Measurements from ENCODE around the gene ST3GAL4. TPM values are rescaled to one million over a fixed set of nuclear protein-coding genes. Genes with fewer than 3 reads are reported as not detected.

ST3GAL4 gene
- total RNA-seq, 1 donor from 2014 or later = 26.2 TPM

DNA sequence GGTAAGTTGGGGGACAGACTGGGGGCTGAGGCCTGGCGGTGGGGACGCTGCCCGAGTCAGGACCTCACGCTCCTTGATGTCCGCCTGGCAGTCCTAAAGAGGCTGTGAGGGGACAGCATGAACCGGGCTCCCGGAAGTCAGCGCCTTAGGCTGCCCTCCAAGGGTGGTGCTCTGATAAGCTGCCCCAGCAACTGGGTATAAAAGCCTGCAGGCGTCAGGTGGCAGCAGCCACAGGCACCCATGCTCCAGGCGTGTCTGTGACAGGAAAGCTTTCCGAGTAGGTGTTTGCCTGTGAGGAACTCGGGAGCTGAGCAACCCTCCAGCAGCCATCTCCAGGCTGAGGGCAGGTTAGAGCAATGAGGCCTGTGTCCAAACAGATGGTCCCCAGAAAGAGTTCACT, 53.0 kb downstream of the ST3GAL4 start:
- TF ChIP-seq, protein P1, sequence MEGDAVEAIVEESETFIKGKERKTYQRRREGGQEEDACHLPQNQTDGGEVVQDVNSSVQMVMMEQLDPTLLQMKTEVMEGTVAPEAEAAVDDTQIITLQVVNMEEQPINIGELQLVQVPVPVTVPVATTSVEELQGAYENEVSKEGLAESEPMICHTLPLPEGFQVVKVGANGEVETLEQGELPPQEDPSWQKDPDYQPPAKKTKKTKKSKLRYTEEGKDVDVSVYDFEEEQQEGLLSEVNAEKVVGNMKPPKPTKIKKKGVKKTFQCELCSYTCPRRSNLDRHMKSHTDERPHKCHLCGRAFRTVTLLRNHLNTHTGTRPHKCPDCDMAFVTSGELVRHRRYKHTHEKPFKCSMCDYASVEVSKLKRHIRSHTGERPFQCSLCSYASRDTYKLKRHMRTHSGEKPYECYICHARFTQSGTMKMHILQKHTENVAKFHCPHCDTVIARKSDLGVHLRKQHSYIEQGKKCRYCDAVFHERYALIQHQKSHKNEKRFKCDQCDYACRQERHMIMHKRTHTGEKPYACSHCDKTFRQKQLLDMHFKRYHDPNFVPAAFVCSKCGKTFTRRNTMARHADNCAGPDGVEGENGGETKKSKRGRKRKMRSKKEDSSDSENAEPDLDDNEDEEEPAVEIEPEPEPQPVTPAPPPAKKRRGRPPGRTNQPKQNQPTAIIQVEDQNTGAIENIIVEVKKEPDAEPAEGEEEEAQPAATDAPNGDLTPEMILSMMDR (IDR thresholded peaks at IDR 0.05) = no peak
- DNase-seq (no peak), ATAC-seq (no peak)
- Histone ChIP-seq H3K36me3 (peaks cover 38% of the 10 kb centered on the region), H3K9me3 (no peaks in the 10 kb centered on the region), H3K4me3 (no peak overlapping the region), H3K27me3 (ENCODE audit: low read depth) (no peaks in the 10 kb centered on the region), H3K4me1 (peaks cover 20% of the 10 kb centered on the region), H3K27ac (no peak overlapping the region)
- intact Hi-C loops (cut with DNase I) = no loop called here

DNA sequence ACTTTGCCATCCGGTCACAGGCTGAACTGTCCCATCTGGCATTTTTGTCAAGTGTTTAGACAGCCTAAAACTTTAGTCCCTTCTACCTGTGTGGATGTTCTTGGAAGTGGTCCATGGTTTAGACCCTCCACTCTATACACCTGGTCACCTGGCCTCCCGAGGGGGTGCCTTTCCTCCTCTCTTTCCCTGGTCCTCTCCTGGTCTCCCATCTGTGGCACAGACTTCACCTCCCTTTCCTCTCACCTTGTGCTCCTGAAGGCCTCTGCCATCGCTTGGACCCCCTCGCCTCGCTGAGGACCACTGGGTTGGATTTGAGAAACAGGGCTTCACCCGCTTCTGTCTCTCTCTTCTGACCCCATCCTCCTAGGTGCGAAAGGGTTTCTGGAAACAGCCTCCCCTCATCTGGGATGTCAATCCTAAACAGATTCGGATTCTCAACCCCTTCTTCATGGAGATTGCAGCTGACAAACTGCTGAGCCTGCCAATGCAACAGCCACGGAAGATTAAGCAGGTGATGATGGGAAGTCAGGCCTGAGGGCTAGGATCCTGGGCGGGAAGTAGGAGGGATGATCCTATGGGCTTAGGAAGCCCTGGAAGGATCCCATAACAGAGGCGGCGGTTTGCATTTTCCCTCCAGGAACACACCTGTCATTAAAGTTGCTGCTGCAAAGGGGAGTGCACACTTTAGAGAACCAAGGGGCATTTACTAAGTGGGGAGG, 53.6 kb downstream of the ST3GAL4 start:
- ATAC-seq (no peak), DNase-seq (no peak)
- intact Hi-C loops (cut with DNase I) = no loop called here
- Histone ChIP-seq H3K4me1 (peaks cover 23% of the 10 kb centered on the region), H3K27me3 (ENCODE audit: low read depth) (no peaks in the 10 kb centered on the region), H3K9me3 (no peaks in the 10 kb centered on the region), H3K36me3 (peaks cover 42% of the 10 kb centered on the region), H3K27ac (no peak overlapping the region), H3K4me3 (no peak overlapping the region)
- TF ChIP-seq, protein P1 (IDR thresholded peaks at IDR 0.05) = no peak

DNA sequence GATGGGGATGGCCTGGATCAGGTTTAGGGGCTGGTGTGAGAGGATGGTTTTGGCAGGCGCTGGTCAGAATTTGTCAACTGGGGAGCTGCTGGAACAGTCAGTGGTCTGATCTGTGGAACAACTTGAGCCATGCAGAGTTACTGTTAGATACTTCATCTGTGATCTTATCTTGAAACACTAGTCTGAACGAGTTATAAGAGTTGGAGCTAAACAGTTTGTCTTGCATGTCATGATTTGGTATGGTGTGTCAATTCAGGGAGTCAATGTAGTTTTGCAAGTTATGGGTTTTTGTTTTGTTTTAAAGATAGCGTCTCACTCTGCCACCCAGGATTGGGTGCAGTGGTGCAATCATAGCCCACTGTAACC, 54.1 kb downstream of the ST3GAL4 start:
- no peak for DNase-seq
- TF ChIP-seq, protein P1 (IDR thresholded peaks at IDR 0.05) = no peak
- Histone ChIP-seq H3K27me3 (ENCODE audit: low read depth) (no peaks in the 10 kb centered on the region), H3K4me1 (peaks cover 28% of the 10 kb centered on the region), H3K27ac (peak overlapping the region; percentile 34), H3K36me3 (peaks cover 42% of the 10 kb centered on the region), H3K4me3 (no peak overlapping the region), H3K9me3 (no peaks in the 10 kb centered on the region)
- intact Hi-C loops (cut with DNase I) = no loop called here
- no peak for ATAC-seq

DNA sequence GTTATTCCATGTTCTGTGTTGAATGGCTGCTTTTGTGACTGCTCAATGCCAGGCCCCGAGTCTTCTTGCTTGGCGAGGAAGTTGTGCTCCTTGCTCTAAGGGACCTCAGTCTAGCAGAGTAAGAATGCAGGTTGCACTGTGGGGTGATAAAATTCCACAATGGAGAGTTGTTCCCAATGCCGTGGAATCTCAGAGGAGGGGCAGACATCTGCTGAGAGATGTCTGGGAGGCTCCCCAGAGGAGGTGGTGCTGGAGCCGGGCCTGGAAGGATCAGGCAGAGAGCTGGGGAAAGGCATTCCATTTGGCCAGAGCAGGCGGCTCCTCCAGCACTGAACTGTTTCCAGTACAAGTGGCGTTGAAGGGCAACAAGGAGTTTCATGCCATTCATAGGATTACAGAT, 55.2 kb downstream of the ST3GAL4 start:
- TF ChIP-seq, protein P1 (IDR thresholded peaks at IDR 0.05) = no peak
- H3K4me1 ChIP-seq = peaks cover 36% of the 10 kb centered on the region
- DNase-seq (peak; percentile 60), ATAC-seq (peak; percentile 39 to 57)
- intact Hi-C loops (cut with DNase I) = no loop called here
- H3K27ac ChIP-seq = peak overlapping the region; percentile 34
- H3K9me3 ChIP-seq = no peaks in the 10 kb centered on the region
- no peaks in the 10 kb centered on the region for H3K27me3 ChIP-seq (ENCODE audit: low read depth)
- H3K4me3 ChIP-seq = no peak overlapping the region
- peaks cover 42% of the 10 kb centered on the region for H3K36me3 ChIP-seq

DNA sequence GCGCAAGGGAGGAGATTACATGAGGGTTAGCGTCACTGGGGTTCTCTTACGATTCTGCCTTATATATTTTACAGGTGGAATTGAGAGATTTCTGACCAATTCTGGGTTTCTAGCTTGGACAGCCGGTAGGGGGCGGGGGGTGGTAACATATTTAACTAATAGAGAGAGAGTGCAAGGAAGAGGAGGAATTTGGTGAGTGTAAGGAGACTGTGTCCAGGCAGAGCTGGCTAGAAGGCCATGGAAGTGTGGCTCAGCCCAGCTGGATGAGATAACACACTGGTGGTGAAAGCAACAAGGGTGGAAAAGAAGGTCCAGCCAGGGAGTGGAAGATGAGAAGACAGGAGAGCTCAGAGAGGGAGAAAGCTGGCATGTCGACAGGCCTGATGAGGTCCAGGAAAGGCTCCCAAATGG, 56.5 kb downstream of the ST3GAL4 start:
- Histone ChIP-seq H3K27me3 (ENCODE audit: low read depth) (no peaks in the 10 kb centered on the region), H3K36me3 (peaks cover 39% of the 10 kb centered on the region), H3K4me1 (peaks cover 43% of the 10 kb centered on the region), H3K4me3 (no peak overlapping the region), H3K9me3 (no peaks in the 10 kb centered on the region), H3K27ac (peak overlapping the region; percentile 31)
- DNase-seq (no peak), ATAC-seq (no peak)
- TF ChIP-seq, protein P1 (IDR thresholded peaks at IDR 0.05) = no peak
- intact Hi-C loops (cut with DNase I) = no loop called here
